Mucosa of descending colon (tissue), 3 donors: ENCODE results near the gene SPACA5B. TPM values are rescaled to one million over a fixed set of nuclear protein-coding genes. Genes with fewer than 3 reads are reported as not detected.
"Not testable (repeated sequence)": the region's sequence is repeated elsewhere in the genome, so short reads cannot be mapped to it uniquely, and the experiment has no call there.

Experiments
- ATAC-seq: fragments of 200-7000 bp; cut with Tn5 transposase; one replicate; pipeline ENCODE4 v1.9.1; 2020; ENCODE audit warnings: mild to moderate bottlenecking, moderate library complexity
- DNase-seq, 3 donors: peaks; one replicate each; pipeline ENCODE4 v3.0.0-alpha.2; 2020
- H3K36me3 ChIP-seq: fragments of 200-600 bp; one replicate; pipeline ENCODE4 v1.8.0; 2021; ENCODE audit warnings: low read depth, mild to moderate bottlenecking
- H3K4me1 ChIP-seq: fragments of 200-600 bp; one replicate; pipeline ENCODE4 v1.8.0; 2021; ENCODE audit warnings: low read depth, mild to moderate bottlenecking
- H3K4me3 ChIP-seq: fragments of 200-600 bp; one replicate; pipeline ENCODE4 v1.8.0; 2021; ENCODE audit warnings: mild to moderate bottlenecking
- H3K9me3 ChIP-seq: fragments of 200-600 bp; one replicate; pipeline ENCODE4 v1.8.0; 2021; ENCODE audit warnings: mild to moderate bottlenecking
- intact Hi-C, 2 donors: fragments of 100-400 bp; cut with DNase I in 1 of 2; cut with micrococcal nuclease in 1 of 2; formaldehyde crosslinking; loops; one replicate each; pipeline versions ENCODE4 v1.11.0 to v1.11.1; 2022; cut with DNase I, micrococcal nuclease
- total RNA-seq, 3 donors: library from RNA; stranded (reverse); fragmentation: NEBNext Ultra II Directional in 2 of 3; extraction: Animal tissue kit (Norgen Biotek cat#: 25700) in 2 of 3; gene quantifications; one replicate each; pipeline versions ENCODE4 v1.2.1 to v1.2.4, GENCODE V29; 2021 to 2023
- TF ChIP-seq, protein P1 (sequence below): fragments of 200-600 bp; IDR thresholded peaks from one replicate; pipeline ENCODE4 v1.8.0; 2022; ENCODE audit warnings: antibody characterized with exemption, mild to moderate bottlenecking
- donor health status: DM: no; HTN: no; CAD: no; lungs with moderate emphysema.
- donor health status: DM: no; HTN: no; CAD: no.
- donor health status: DM: no; HTN: yes; CAD: no.

SPACA5B gene
- total RNA-seq, 3 donors from 2014 or later, result not detected

- intact Hi-C loops, result no loop called here
- H3K9me3 ChIP-seq, result no peaks in the 10 kb centered on the region
- H3K36me3 ChIP-seq, result no peaks in the 10 kb centered on the region
- DNase-seq (no peak), ATAC-seq (no peak)
- TF ChIP-seq, protein P1, sequence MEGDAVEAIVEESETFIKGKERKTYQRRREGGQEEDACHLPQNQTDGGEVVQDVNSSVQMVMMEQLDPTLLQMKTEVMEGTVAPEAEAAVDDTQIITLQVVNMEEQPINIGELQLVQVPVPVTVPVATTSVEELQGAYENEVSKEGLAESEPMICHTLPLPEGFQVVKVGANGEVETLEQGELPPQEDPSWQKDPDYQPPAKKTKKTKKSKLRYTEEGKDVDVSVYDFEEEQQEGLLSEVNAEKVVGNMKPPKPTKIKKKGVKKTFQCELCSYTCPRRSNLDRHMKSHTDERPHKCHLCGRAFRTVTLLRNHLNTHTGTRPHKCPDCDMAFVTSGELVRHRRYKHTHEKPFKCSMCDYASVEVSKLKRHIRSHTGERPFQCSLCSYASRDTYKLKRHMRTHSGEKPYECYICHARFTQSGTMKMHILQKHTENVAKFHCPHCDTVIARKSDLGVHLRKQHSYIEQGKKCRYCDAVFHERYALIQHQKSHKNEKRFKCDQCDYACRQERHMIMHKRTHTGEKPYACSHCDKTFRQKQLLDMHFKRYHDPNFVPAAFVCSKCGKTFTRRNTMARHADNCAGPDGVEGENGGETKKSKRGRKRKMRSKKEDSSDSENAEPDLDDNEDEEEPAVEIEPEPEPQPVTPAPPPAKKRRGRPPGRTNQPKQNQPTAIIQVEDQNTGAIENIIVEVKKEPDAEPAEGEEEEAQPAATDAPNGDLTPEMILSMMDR, result no peak
- H3K4me1 ChIP-seq, result no peaks in the 10 kb centered on the region
- H3K4me3 ChIP-seq, result no peak overlapping the region
Observed at GRCh38 chrX:48102874-48103374, 27.5 kb upstream of the SPACA5B start.

DNA sequence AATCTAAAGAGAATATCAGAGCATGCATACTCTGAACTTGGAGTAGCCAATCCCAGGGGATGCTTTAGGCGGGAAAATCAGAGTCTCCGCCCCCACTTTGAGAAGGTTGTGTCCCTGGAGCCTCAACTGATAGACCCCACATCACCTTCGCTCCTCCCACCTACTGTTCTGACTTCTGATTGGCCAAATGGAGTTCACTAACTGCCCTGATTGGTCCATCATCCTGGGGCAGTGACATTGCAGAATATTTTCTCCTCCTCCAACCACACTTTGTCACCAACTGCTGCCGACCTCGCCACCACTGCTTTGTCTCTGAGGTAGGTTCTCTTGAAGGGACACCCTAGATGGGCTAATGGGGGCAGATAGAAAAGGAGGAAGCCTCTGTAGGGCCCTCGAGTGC, 22.7 kb upstream of the SPACA5B start:
- no peak for DNase-seq
- intact Hi-C loops, result no loop called here
- ATAC-seq, result no peak
- no peaks in the 10 kb centered on the region for H3K9me3 ChIP-seq
- H3K4me1 ChIP-seq, result no peaks in the 10 kb centered on the region
- no peak overlapping the region for H3K4me3 ChIP-seq
- no peaks in the 10 kb centered on the region for H3K36me3 ChIP-seq
- TF ChIP-seq, protein P1, result no peak

- H3K4me1 ChIP-seq, ATAC-seq, H3K4me3 ChIP-seq, H3K36me3 ChIP-seq, intact Hi-C loops, DNase-seq, H3K9me3 ChIP-seq: not testable (repeated sequence)
Observed at GRCh38 chrX:48125286-48125685, 5.1 kb upstream of the SPACA5B start.

DNA sequence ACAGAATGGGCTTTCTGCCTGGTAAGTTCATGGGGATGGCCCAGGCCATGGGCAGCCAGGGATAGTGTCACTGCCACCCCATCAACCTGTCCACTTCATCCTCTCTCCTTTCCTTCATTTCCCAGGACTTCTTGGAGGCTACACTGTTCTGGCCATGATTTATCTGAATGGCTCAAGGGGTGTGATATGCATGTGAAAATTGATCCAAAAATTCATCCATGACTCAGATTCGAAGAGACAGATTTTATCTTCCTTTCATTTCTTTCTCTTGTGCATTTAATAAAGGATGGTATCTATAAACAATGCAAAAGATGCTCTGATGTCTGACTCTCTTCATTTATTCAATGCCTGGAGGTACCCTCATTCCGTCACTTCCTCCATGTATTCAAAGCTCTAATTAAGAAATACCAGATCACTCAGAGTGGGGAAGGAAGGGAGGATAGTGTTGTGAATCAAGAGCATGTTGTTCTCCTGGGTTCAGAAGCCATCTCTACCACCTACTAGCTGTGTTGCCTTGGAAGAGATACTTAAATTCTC, 1.9 kb downstream of the SPACA5B start:
- intact Hi-C loops, ATAC-seq, H3K36me3 ChIP-seq: not testable (repeated sequence)

DNA sequence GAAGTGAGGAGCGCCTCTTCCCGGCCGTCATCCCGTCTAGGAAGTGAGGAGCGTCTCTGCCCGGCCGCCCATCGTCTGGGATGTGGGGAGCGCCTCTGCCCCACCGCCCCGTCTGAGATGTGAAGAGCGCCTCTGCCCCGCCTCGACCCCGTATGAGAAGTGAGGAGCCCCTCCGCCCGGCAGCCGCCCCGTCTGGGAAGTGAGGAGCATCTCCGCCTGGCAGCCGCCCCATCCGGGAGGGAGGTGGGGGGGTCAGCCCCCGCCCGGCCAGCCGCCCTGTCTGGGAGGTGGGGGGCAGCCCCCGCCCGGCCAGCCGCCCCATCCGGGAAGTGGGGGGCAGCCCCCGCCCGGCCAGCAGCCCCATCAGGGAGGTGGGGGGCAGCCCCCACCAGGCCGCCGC, 8.7 kb downstream of the SPACA5B start:
- H3K4me1 ChIP-seq, H3K9me3 ChIP-seq, H3K4me3 ChIP-seq, ATAC-seq, DNase-seq, H3K36me3 ChIP-seq, intact Hi-C loops: not testable (repeated sequence)

More for the DNA sequence above, 1.9 kb downstream of the SPACA5B start:
- DNase-seq, H3K9me3 ChIP-seq, H3K4me3 ChIP-seq, H3K4me1 ChIP-seq: not testable (repeated sequence)

- H3K9me3 ChIP-seq, ATAC-seq, H3K4me3 ChIP-seq, H3K36me3 ChIP-seq, DNase-seq, H3K4me1 ChIP-seq, intact Hi-C loops: not testable (repeated sequence)
Observed at GRCh38 chrX:48141810-48142508, 11.5 kb downstream of the SPACA5B start.

DNA sequence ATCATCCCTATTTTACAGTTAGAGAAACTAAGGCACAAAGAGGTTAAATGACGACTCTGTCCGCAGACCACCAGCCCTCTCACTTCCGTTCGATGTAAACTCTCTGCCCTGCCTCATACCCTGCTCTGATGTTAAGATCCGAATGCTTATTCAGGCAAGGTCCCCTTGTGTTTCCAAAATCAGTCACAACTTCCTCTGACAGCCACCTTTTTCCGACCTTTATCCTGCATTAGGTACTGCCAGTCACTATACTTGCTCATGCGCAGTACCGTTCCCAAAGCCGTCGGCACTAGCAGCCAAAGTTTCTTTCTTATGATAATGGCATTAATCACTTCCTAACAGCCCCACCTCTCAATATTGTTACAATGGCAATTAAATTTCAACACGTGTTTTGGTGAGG, 12.3 kb downstream of the SPACA5B start:
- H3K36me3 ChIP-seq, DNase-seq, ATAC-seq, intact Hi-C loops, H3K9me3 ChIP-seq, H3K4me3 ChIP-seq, H3K4me1 ChIP-seq: not testable (repeated sequence)

DNA sequence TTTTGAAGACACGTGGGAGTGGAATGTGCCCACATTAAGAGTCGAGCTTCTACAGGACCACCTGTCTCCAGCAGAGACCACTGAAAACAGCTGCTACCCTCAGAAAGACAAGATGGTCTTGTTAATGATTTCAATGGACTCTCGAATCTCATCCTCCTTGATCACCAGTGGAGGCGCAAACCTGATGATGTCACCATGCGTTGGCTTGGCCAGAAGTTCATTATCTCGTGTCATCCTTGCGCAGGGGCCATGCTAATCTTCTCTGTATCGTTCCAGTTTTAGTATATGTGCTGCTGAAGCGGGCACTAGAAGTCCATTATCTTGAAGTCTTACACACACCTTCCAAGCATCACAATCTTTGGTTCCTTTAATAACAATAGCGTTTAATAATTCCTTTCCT, 23.3 kb downstream of the SPACA5B start:
- Histone ChIP-seq H3K9me3 (no peaks in the 10 kb centered on the region), H3K36me3 (no peaks in the 10 kb centered on the region), H3K4me3 (no peak overlapping the region), H3K4me1 (no peaks in the 10 kb centered on the region)
- intact Hi-C loops, result no loop called here
- DNase-seq, result no peak
- no peak for ATAC-seq
- TF ChIP-seq, protein P1, result no peak
